K562 (cell line): ENCODE results near the gene SLX4IP.

Experiments used
- CBX5 ChIP-seq: IDR thresholded peaks from 2 replicates; pipeline ENCODE4 v1.6.1; 2014; ENCODE audit warnings: low read depth, borderline replicate concordance
- RCOR1 ChIP-seq, 2 experiments: IDR thresholded peaks; 2 replicates each; pipeline ENCODE4 v1.6.1; 2012; ENCODE audit warnings: low read depth in 2 of 2, low read length in 2 of 2, borderline replicate concordance in 1 of 2, improper control_type of control experiment in 1 of 2
- SNRNP70 ChIP-seq: fragments of 200-400 bp; formaldehyde crosslinking; optimal IDR thresholded peaks from 2 replicates; pipeline ENCODE3; 2017; ENCODE audit warnings: low read depth, low read length
- SREBF2 ChIP-seq: sonication (generic); formaldehyde crosslinking; IDR thresholded peaks from 2 replicates; pipeline ENCODE4 v1.4.0; 2020; ENCODE audit warnings: mild to moderate bottlenecking, missing genetic modification reagents
- WHSC1 ChIP-seq: IDR thresholded peaks from one replicate; pipeline ENCODE4 v1.6.1; 2012; ENCODE audit warnings: low read length, control low read depth, inconsistent platforms
- ZBTB1 ChIP-seq: sonication (generic); formaldehyde crosslinking; IDR thresholded peaks from 2 replicates; pipeline ENCODE4 v1.8.1; 2023; ENCODE audit warnings: missing genetic modification reagents, low read depth, mild to moderate bottlenecking, borderline replicate concordance
- ZNF134 ChIP-seq: fragments of 250-450 bp; sonication (Bioruptor Pico); conservative IDR thresholded peaks from 2 replicates; pipeline ENCODE4 v1.4.0; 2020
- ZNF197 ChIP-seq: fragments of 200-800 bp; sonication (Bioruptor generic); IDR thresholded peaks from 2 replicates; pipeline ENCODE4 v1.6.1; 2016; ENCODE audit warnings: low read depth, missing genetic modification characterization, missing compliant biosample characterization
- ZNF639 ChIP-seq, 2 experiments: fragments of 200-800 bp in 1 of 2; sonication (Bioruptor generic) in 1 of 2; sonication (generic) in 1 of 2; formaldehyde crosslinking in 1 of 2; IDR thresholded peaks in 1 of 2; conservative IDR thresholded peaks in 1 of 2; 2 replicates each; pipeline versions ENCODE4 v1.5.0 to v1.6.1; 2016 to 2020; ENCODE audit warnings: missing compliant biosample characterization in 1 of 2, missing genetic modification characterization in 1 of 2, missing genetic modification reagents in 1 of 2

GRCh38 chr20:10637031-10637559 is 202.0 kb downstream of the SLX4IP start:
- TF ChIP-seq ZNF197 (CRISPR knock-in tag) (no peak), ZNF639 (CRISPR knock-in tag; conservative IDR thresholded peaks at IDR 0.05 in 1 of 2, IDR thresholded peaks at IDR 0.05 in 1 of 2) (no peak), CBX5 (no peak), SREBF2 (no peak), SNRNP70 (no peak), ZBTB1 (no peak), WHSC1 (no peak), RCOR1 (IDR thresholded peaks at IDR 0.05; ENCODE audit: borderline replicate concordance in 1 of 2, low read depth in 2 of 2, low read length in 2 of 2) (no peak), ZNF134 (CRISPR knock-in tag) (no peak)
